ENCODE data around the gene TOMM7. TPM values are rescaled to one million over a fixed set of nuclear protein-coding genes. Genes with fewer than 3 reads are reported as not detected.
"Not testable (repeated sequence)": the region's sequence is repeated elsewhere in the genome, so short reads cannot be mapped to it uniquely, and the experiment has no call there.

Gene TOMM7
- total RNA-seq, 2 experiments from 2014 or later, result 189 to 195 TPM

DNA sequence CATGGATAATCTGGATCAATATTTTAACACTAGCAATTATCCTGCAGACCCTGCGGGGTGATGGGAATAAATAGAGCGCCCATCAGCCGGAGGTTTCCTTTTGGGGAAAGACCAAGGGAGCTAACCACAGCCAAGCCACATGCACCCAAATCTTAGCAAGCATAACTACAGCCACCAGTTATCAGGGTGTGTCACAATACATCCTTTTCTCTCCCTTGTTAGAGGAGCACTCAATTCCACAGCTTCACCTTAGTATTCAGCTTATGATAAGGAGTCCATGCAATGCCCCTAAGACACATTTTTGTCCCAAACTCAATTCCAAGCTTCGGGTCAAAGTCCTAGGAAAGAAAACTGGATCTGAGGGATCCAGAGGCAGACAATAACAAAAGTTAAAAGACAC is 15.9 kb downstream of the TOMM7 start:
- Histone ChIP-seq H2AFZ (ENCODE audit: low read length) (no peak overlapping the region), H3K9me3 (ENCODE audit: low read length) (no peaks in the 10 kb centered on the region), H3K9me2 (ENCODE audit: insufficient read depth, low read length) (no peaks in the 10 kb centered on the region), H3K79me2 (ENCODE audit: insufficient read depth, low read depth, low read length) (no peaks in the 10 kb centered on the region), H3K27ac (ENCODE audit: low read depth, low read length, poor library complexity, severe bottlenecking) (no peak overlapping the region), H4K20me1 (ENCODE audit: insufficient read depth, low read length) (no peaks in the 10 kb centered on the region), H3K4me1 (ENCODE audit: insufficient read depth, low read length, poor library complexity, severe bottlenecking) (no peaks in the 10 kb centered on the region), H3K4me3 (ENCODE audit: low read depth, low read length, poor library complexity, severe bottlenecking) (no peak overlapping the region), H3K4me2 (ENCODE audit: low read length) (no peak overlapping the region), H3K36me3 (ENCODE audit: insufficient read depth, low read length) (peaks cover 9% of the 10 kb centered on the region; the same call in 1 of the 2 replicates)
- DNase-seq (ENCODE audit: low spot score), result no peak
- ChIA-PET POLR2A (no interaction called here), CTCF (ENCODE audit: unreplicated experiment) (no interaction called here)
- no TSS peak for BruUV-seq (replicated peaks)
- no peak for TF ChIP-seq EZH2phosphoT487 (IDR thresholded peaks at IDR 0.05; ENCODE audit: borderline replicate concordance, low read depth, low read length)
- intact Hi-C loops (cut with micrococcal nuclease; ENCODE audit: unreplicated experiment), result no loop called here

DNA sequence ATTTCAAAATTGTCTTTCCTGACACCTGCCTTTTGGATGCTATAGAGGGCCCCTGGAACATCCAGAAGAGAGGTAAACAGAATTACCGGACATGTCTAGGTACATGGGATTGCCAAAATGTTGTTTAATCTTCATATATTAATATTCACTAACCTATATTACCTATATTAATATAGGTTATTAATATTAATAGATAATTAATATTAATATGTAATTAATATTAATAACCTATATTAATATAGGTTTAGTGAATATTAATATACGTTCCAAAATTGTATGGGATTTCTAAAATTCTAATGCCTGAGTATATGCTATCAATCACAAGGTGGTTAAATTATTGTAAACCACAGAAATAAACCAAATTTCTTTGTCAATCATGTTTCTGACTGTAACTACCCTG is 17.4 kb downstream of the TOMM7 start:
- intact Hi-C loops (cut with micrococcal nuclease; ENCODE audit: unreplicated experiment), result no loop called here
- H3K79me2 ChIP-seq (ENCODE audit: insufficient read depth, low read depth, low read length), result no peaks in the 10 kb centered on the region
- no peaks in the 10 kb centered on the region for H3K9me2 ChIP-seq (ENCODE audit: insufficient read depth, low read length)
- no peak for DNase-seq (ENCODE audit: low spot score)
- TF ChIP-seq, protein P1, sequence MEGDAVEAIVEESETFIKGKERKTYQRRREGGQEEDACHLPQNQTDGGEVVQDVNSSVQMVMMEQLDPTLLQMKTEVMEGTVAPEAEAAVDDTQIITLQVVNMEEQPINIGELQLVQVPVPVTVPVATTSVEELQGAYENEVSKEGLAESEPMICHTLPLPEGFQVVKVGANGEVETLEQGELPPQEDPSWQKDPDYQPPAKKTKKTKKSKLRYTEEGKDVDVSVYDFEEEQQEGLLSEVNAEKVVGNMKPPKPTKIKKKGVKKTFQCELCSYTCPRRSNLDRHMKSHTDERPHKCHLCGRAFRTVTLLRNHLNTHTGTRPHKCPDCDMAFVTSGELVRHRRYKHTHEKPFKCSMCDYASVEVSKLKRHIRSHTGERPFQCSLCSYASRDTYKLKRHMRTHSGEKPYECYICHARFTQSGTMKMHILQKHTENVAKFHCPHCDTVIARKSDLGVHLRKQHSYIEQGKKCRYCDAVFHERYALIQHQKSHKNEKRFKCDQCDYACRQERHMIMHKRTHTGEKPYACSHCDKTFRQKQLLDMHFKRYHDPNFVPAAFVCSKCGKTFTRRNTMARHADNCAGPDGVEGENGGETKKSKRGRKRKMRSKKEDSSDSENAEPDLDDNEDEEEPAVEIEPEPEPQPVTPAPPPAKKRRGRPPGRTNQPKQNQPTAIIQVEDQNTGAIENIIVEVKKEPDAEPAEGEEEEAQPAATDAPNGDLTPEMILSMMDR (conservative IDR thresholded peaks at IDR 0.05; ENCODE audit: low read length), result no peak
- no peak for TF ChIP-seq EZH2phosphoT487 (IDR thresholded peaks at IDR 0.05; ENCODE audit: borderline replicate concordance, low read depth, low read length)
- H3K4me1 ChIP-seq (ENCODE audit: insufficient read depth, low read length, poor library complexity, severe bottlenecking), result no peaks in the 10 kb centered on the region
- no peak overlapping the region for H2AFZ ChIP-seq (ENCODE audit: low read length)
- H3K36me3 ChIP-seq (ENCODE audit: insufficient read depth, low read length), result no peaks in the 10 kb centered on the region
- ChIA-PET CTCF (ENCODE audit: unreplicated experiment) (no interaction called here), POLR2A (interaction anchor here (1.3 kb wide), 1 partner anchor 29 kb away, joined by 3 read pairs; no protein-coding TSS in a partner anchor)
- no peaks in the 10 kb centered on the region for H3K9me3 ChIP-seq (ENCODE audit: low read length)
- H3K4me3 ChIP-seq (ENCODE audit: low read depth, low read length, poor library complexity, severe bottlenecking), result no peak overlapping the region
- no peak overlapping the region for H3K27ac ChIP-seq (ENCODE audit: low read depth, low read length, poor library complexity, severe bottlenecking)
- H4K20me1 ChIP-seq (ENCODE audit: insufficient read depth, low read length), result no peaks in the 10 kb centered on the region
- H3K4me2 ChIP-seq (ENCODE audit: low read length), result no peak overlapping the region
- BruUV-seq (replicated peaks), result no TSS peak

DNA sequence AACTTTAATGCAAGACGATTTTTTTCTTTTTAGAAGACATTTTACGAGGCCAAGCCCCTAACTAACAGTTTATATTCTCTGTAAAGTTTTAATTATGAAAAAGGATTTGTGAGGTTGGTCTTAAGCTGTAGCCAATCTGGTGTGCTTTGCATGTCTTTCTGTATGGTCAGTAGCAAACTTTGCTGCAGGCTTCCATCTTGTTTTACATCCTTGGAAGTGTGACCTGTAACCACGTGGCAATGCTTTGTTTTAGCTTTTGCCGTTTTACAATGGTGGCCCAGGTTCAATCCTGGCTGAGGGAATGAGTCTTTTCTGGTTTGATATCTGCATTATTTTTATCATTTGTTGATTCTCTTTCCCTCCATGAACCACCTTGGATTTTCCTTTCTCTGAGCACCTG is 19.8 kb downstream of the TOMM7 start:
- H3K9me2 ChIP-seq (ENCODE audit: insufficient read depth, low read length); DNase-seq (ENCODE audit: low spot score); H3K36me3 ChIP-seq (ENCODE audit: insufficient read depth, low read length); POLR2A ChIA-PET; H2AFZ ChIP-seq (ENCODE audit: low read length); H3K4me1 ChIP-seq (ENCODE audit: insufficient read depth, low read length, poor library complexity, severe bottlenecking); H3K4me3 ChIP-seq (ENCODE audit: low read depth, low read length, poor library complexity, severe bottlenecking); CTCF ChIA-PET (ENCODE audit: unreplicated experiment); H3K9me3 ChIP-seq (ENCODE audit: low read length); H3K27ac ChIP-seq (ENCODE audit: low read depth, low read length, poor library complexity, severe bottlenecking); H3K4me2 ChIP-seq (ENCODE audit: low read length); H3K79me2 ChIP-seq (ENCODE audit: insufficient read depth, low read depth, low read length); intact Hi-C loops (cut with micrococcal nuclease; ENCODE audit: unreplicated experiment); BruUV-seq (replicated peaks); H4K20me1 ChIP-seq (ENCODE audit: insufficient read depth, low read length): not testable (repeated sequence)

DNA sequence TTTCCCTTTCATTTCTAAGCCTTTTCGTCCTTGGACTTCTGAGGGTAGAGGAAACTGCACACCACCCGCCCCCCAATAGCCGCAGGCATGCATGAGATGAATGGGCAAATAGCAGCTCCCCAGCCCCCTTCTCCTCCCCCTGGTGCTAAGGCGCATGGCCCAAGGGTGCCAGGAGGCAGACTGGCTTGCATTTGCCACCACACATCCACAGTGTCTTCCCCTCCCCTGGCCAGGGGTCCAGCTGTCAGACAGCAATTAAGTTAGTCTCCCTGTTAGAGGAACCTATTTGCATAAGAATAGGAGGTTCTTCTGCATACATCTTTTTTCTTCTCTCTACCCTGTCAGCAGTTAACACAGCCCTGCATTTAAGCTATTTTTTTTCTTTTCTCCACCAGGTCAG is 20.2 kb downstream of the TOMM7 start:
- Histone ChIP-seq H2AFZ (ENCODE audit: low read length) (no peak overlapping the region), H3K79me2 (ENCODE audit: insufficient read depth, low read depth, low read length) (no peaks in the 10 kb centered on the region), H3K9me3 (ENCODE audit: low read length) (no peaks in the 10 kb centered on the region), H3K9me2 (ENCODE audit: insufficient read depth, low read length) (no peaks in the 10 kb centered on the region), H4K20me1 (ENCODE audit: insufficient read depth, low read length) (no peaks in the 10 kb centered on the region), H3K36me3 (ENCODE audit: insufficient read depth, low read length) (no peaks in the 10 kb centered on the region), H3K4me2 (ENCODE audit: low read length) (no peak overlapping the region), H3K27ac (ENCODE audit: low read depth, low read length, poor library complexity, severe bottlenecking) (no peak overlapping the region), H3K4me1 (ENCODE audit: insufficient read depth, low read length, poor library complexity, severe bottlenecking) (no peaks in the 10 kb centered on the region), H3K4me3 (ENCODE audit: low read depth, low read length, poor library complexity, severe bottlenecking) (no peak overlapping the region)
- intact Hi-C loops (cut with micrococcal nuclease; ENCODE audit: unreplicated experiment), result no loop called here
- CTCF ChIA-PET (ENCODE audit: unreplicated experiment), result no interaction called here
- no peak for DNase-seq (ENCODE audit: low spot score)
- POLR2A ChIA-PET, result interaction anchor here (0.7 kb wide), 1 partner anchor 65 kb away, joined by 3 read pairs; no protein-coding TSS in a partner anchor
- no TSS peak for BruUV-seq (replicated peaks)
- TF ChIP-seq, protein P1 (conservative IDR thresholded peaks at IDR 0.05; ENCODE audit: low read length), result no peak
- no peak for TF ChIP-seq EZH2phosphoT487 (IDR thresholded peaks at IDR 0.05; ENCODE audit: borderline replicate concordance, low read depth, low read length)
